Measurements from ENCODE around the gene NLRC3.

- TF ChIP-seq CTCF (IDR thresholded peaks at IDR 0.05) (no peak), POLR2AphosphoS5 (IDR thresholded peaks at IDR 0.05; ENCODE audit: low read depth, low read length) (no peak), SIN3A (IDR thresholded peaks at IDR 0.05; ENCODE audit: borderline replicate concordance, insufficient read depth, low read depth, low read length) (no peak), REST (IDR thresholded peaks at IDR 0.05; ENCODE audit: insufficient read depth in 1 of 2, low read depth in 2 of 2, low read length in 1 of 2) (no peak)
Measured at GRCh38 chr16:3553138-3553923, 23.9 kb downstream of the NLRC3 start.

Data from Panc1 (cell line).